ENCODE measurements around the gene DSCAML1.

Gene DSCAML1

DNA sequence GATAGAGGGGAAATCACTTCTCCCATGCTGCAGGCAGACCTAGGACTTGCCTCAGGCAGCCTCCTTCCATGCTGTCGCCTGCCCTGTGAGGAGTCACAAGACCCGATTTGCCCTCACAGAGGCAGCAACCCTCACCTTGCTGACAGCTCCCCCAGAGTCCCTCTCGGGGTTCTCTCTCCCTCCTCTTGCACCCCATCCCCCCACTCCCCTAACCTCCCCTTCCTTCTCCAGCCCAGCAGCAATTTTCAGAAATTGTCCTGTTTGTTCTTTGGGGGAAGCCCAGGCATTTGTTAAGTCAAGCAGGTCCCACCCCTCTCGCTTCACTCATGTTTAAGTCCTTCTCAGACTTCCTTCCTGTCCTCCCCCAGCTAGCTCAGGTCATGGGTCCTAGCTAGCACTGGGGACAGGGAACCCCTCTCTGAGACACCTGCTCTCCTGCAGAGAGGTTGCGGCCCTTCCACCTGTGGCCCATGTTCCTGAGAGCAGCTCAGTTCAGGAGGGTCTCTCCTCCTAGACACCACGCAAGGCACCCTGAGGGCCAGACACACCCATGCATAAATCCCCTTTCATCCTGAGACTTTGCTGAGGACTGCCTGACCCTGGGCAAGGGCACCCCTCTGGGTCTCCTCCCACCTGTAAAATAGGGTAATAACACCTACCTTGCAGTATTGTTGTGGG is 33.8 kb upstream of the DSCAML1 start:
- DNase-seq (ENCODE audit: low read depth): no peak

DNA sequence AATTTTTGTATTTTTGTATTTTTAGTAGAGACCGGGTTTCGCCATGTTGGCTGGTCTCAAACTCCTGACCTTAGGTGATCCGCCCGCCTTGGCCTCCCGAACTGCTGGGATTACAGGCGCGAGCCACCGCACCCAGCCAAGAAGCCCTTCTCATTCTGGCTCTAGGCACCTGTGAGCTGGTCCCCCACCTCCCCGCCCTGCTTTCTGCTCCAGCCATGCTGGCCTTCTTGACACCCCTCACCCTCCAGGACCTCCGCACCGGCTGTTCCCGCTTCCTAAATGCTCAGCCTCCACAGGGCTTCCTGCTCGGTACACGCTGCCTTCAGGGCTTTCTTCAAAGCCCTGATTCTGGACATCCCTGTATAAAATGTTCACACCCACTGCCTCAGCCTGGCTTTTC is 33.1 kb upstream of the DSCAML1 start:
- no peak for DNase-seq (ENCODE audit: low read depth)

DNA sequence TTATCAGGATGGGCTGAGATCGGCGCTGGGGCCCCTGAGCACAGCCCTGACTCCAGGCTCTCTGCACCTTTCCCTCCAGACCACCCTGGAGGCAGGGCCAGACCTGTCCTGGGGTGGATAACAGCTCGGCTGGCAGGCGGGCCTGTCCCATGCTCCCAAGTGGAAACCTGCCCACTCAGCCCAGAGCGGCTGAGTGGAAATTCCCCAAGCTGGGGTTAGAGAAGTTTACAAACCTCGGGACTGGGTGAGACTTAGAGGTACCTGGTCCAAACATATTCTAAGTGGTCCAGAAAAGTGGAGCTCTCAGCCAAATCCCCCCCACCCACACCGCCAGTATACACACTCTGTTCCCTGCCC is 32.3 kb upstream of the DSCAML1 start:
- DNase-seq (ENCODE audit: low read depth): no peak

DNA sequence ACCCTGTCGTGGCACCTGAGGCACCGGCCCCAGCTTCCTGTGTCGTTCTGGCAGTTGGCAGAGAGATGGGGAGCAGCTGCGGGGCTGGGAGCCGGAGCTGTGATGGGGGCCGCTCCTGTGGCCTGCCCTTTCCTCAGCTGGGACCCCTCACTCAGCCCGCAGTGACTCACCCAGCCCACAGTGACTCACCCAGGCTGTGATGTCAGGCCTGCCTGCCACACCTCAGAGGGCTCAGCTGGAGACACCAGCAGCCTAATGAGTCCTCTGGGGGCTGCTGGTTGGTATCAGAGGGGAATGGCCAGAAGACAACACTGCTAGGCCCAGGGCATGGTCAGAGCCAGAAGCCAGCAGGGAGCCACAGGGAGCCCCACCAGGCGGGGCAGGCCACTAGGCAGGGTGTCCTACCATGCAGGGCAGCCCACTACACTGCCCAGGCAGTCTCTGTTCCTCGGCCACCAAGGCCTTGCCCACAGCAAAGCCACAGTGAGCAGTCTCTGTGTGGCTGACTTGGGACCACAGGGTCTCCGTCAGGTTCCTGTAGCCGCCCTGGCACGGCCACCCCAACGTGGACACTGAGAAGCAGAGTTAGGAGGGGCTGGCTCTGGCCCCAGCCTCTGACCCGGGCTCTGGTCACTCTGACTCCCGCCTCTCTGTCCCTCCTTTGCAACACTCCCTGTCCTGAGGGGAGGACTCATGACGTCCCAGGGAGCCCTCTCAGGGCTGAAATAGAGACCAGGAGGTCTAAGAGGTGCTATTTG is 31.8 kb upstream of the DSCAML1 start:
- DNase-seq (ENCODE audit: low read depth): peak; percentile 63

DNA sequence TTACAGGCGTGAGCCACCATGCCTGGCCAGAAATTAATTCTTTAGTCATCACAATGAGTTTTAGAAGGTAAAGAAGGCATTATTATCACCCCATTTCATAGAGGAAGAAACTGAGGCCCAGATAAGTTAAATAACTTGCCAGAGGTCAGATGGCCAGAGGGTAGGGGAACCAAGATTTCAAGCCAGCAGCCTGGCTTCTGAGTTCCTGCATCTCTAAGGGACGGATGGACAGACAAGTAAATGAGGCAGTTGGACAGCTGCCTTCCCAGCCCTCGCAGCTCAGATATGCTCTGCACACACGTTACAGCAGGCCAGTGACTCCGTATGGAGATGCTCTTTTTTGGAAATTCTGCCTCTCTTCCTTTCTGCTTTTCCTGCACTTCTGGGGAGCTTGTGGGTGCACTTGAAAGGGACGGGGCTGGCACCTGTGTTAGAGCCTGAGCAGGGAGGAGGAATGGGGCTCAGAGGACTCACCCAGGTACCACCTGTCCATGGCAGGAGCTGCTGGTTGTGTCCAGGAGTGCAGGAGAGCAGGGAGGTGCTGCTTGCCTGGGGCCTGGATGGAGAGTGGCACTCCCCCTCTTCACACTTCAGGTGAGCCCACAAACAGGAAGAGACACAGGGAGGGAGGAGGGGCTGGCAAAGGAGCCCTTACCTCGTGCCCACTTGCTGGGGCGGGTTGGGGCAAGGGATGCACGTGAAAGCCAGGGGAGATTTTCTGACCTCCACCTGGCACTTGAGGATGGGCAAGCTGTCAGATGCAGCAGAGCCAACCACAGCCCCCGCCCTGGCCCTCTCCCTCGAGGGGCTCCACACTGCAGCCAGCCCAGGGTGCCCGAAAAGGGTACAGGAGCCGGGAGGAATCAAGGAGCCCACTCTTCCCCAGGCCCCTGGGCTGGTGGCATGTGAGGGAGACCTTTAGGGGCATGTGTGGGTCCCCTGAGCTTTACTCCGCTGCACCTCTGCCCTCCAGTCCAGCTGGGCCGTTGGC is 30.8 kb upstream of the DSCAML1 start:
- DNase-seq (ENCODE audit: low read depth): no peak

DNA sequence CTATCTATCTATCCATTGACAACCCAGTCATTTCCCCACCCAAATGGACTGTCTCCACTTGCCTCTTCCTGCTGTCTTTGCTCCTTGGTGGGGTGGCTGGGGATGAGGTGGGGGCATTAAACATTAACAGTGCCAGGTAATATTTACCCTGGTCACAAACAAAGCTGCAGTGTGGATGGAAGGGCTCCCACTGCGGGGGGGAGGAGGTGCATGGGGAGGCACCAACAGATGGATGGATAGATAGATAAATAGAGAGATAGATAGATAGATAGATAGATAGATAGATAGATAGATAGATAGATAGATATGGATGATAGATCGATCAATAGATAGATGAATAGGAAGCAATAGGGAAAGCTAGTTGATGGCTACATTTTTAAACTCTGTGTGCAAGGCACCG is 29.8 kb upstream of the DSCAML1 start:
- DNase-seq (ENCODE audit: low read depth): no peak

DNA sequence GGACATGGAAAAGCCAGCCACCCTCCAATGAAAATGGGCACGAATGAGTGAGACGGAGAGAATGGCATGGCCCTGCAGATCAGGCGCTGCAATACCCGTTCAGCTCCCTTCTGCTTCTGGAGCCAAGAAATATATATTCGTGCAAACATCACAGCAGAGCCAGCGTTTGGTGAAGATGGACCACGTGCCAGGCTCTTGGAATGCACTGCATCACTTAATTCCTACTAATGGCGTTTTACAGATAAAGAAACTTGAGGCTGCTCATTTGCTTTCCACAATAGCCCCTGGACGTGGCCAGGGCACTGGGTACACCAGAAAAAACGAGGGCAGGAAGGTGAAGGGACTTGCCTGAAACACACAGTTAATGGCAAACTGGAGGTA is 29.2 kb upstream of the DSCAML1 start:
- no peak for DNase-seq (ENCODE audit: low read depth)

DNA sequence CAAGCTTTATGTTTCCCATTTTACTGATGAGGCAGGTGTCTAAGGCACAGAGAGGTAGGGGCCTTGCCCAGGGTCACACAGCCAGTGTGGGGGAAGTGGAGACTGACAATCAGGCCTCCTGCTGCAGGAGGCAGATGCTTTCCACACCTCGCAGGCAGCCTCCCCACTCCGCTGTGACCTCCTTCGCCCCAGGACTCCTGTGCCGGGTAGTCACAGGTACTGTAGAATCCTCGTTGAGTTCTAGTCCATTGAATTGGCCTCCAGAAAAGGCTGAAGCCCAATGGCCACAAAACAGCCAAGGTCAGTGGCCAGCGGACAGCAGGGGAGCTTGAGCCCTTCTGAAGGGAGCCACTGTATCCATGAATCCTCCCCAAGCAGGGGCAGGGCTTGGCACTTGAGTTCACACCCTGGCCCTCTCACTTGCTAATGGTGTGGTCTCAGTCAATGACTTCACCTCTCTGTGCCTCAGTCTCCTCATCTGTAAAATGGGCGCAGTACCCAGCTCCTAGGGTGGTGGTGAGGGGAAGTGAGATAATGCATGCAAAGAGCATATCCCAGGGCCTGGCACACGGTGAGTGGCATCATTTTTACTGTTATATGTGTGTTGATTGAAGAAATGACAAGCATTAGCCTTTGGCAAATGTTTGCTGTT is 28.6 kb upstream of the DSCAML1 start:
- DNase-seq (ENCODE audit: low read depth): no peak

DNA sequence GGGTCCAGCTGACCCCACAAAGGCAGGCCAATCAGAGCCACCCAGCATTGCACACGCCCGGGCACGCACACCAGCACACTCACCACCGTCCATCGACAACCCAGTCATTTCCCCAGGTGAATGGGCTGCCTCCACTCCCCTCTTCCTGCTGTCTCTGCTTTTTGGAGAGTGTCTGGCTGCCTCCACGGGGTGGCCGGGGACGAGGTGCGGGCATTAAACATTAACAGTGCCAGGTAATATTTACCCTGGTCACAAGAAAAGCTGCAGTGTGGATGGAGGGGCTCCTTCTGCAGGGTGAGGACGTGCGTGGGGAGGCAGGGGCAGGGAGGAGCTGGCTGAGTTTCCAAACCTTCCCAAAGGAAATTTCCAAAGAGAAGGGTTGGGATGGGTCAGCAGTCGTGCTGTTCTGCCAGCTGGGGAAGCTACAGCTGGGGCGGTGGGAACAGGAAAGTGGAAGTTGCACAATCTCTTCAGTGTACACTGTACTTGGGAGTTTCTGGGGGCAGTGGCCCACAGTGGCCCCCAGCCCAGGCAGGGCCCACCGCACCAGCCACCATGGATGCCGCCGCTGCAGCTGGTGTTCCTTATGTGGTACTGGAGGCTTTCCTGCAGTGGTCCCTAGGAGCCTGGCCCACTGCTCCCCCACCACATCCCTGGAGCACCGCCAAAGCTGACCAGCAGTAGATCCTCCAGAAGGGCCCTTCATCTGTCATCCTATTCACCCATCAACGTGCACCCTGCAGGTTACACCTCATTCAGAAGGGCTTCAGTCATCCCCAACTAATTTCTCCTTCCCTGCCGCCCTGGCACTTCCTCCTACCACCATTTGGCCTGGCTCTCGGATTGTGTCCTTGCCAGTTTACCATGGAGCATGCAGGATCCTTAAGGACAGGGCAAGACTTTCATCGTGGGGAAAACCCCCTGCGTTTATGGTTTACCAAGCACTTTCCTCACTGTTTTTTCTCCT is 27.8 kb upstream of the DSCAML1 start, which contains the start of gene FXYD2:
FXYD2 (minus strand) TSS at position 174 of the 967 bp plus-strand sequence; CDS start at position 108, 66 bp downstream.
- DNase-seq (ENCODE audit: low read depth): no peak

DNA sequence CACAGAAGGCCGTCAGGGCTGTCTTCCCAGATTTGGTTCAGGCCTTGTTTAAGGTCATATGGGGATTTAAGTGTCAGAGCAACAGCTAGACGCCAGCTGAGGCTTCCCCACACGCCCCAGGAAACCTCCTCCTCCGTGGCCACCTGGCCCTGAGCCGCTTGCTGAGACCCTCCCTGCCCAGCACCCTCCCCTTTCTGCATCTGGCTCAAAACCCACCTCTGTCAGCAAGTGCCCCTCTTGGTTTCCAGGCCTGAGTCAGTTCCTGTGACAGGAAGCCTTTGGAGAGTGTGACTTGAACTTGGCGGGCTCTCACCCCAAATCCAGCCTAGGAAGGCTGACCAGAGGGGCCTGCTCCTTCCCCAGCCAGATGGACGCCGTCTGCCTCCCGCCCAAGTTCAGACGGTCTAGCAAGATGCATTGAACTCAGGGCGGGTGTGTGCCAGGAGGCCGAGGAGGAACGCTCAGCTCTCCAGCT is 27.0 kb upstream of the DSCAML1 start:
- DNase-seq (ENCODE audit: low read depth): no peak

DNA sequence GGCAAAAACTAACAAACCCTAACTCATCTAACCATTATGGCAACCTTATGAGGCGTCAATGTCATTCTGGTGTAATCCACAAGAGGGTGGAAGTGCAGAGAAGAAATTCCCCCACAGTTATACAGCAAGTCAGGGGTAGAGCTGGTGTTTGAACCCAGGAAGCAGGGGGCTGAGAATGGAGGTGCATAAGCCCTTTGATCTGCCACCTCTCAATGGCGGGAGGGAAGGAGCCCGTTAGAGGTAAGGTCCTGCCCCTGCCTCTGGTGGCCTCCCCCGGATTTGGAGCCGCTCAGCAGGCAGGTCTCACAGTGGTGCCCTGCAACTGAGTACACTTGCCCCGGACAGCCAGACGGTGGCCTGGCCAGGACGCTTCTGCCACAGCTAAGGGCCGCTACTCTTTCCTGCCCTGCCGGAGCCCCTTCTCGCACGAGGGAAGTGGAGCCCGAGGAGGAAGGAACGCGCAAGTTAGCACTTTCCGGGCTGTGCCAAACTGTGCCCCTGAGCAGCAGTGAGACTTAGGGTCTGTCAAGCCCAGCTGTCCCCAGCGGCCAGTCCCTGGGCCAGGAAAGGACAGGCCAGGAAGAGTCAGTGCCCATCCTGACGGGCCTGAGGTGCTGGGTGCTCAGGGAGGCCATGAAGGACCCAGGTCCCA is 26.4 kb upstream of the DSCAML1 start:
- DNase-seq (ENCODE audit: low read depth): peak; percentile 26

DNA sequence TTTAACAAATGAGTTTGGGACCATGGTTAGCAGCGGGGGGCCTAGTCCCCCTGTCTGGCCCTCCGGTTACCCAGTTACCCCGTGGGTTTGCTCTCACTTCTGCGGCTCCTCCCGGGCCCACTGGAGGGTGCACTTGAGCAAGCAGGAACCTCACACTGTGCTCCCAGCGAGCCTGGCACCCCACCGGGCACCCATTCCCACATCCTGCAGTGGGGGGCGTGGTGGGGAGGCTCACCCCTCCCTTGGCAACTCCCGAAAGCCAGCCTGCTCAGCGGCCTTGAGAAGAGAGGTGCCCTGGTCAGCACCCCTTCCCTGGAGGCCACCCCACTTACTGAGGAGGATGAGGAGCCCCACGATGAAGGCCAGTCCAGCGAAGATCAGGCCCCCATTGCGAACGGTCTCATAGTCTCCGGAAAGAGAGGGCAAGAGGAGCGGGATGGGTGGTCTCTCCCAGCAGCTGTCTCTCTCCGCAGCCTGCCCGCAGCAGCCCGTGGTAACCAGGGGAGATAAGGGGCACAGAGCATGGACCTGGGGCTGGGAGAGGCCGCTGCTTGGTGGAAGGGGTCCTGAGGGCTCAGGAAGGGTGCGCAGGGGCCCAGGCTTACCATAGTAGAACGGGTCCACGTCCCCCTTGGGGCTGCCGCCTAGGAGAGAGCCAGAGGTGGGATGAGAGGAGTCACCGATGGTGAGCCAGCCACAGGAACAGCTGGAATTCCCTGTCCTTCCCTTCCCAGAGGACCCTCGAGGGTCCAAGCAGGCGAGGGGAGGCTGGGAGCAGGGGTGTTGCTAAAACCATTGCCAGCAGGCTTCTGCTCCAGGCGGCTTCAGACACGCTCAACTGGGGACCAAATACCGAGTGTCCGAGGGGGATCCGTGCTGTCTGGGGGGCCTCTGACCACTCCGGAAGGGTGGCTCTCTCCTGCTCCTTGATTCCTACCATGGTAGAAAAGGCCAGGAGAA is 25.3 kb upstream of the DSCAML1 start:
- peak; percentile 30 for DNase-seq (ENCODE audit: low read depth)

DNA sequence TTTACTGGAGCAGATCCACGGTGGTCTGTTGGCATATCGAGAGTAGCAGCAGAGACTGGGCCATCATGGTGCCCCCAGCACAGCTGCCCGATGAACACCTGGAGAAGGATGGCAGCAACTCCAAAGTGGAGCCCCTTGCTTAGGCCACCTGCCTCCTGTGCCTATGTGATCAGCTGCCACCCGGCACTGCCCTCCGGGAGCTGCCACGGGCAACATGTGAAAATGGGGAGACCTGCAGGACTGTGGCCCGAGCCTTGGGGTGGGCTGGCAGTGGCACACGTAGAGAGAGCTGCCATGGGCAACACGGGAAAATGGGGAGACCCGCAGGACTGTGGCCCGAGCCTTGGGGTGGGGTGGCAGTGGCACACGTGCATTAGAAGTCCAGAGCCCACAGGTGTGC is 24.4 kb upstream of the DSCAML1 start:
- DNase-seq (ENCODE audit: low read depth): no peak

DNA sequence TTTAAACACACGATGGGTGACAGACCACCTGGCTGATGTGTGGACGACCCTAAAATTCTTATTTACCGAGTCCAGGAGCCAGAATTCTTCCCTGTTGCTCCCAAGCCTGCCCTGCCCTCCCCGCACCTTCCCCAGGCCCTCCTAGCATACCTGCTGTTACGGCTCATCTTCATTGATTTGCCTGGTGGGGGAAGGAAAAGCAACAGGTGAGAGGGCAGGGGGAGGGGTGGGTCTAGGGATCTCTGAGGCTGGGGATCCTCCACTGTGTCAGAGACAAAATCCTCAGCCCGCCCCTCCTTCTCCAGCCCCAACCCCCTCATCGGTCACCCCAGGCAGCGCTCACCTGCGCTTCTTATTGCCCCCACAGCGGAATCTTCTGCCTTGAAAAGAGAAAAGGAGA is 23.5 kb upstream of the DSCAML1 start:
- DNase-seq (ENCODE audit: low read depth): no peak

DNA sequence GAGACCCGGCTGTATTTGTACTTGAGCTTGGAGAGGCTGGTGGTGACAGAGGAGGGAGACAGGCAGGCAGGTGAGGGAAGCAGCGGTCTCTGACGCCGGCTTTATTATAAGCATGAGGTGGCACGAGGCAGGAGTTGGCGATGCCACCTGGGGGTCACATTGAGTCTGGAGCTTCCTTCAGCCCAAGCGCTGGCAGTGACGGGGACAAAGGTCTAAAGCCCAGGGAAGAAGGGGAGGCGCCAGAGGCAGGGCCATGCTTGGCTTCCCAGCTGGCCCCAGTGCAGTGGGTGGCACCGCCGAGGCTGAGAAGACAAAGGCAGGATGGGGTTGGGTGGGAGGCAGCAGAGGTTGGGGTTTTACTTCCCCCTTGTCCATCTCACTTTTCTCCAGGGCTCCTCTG is 23.1 kb upstream of the DSCAML1 start:
- DNase-seq (ENCODE audit: low read depth): no peak

DNA sequence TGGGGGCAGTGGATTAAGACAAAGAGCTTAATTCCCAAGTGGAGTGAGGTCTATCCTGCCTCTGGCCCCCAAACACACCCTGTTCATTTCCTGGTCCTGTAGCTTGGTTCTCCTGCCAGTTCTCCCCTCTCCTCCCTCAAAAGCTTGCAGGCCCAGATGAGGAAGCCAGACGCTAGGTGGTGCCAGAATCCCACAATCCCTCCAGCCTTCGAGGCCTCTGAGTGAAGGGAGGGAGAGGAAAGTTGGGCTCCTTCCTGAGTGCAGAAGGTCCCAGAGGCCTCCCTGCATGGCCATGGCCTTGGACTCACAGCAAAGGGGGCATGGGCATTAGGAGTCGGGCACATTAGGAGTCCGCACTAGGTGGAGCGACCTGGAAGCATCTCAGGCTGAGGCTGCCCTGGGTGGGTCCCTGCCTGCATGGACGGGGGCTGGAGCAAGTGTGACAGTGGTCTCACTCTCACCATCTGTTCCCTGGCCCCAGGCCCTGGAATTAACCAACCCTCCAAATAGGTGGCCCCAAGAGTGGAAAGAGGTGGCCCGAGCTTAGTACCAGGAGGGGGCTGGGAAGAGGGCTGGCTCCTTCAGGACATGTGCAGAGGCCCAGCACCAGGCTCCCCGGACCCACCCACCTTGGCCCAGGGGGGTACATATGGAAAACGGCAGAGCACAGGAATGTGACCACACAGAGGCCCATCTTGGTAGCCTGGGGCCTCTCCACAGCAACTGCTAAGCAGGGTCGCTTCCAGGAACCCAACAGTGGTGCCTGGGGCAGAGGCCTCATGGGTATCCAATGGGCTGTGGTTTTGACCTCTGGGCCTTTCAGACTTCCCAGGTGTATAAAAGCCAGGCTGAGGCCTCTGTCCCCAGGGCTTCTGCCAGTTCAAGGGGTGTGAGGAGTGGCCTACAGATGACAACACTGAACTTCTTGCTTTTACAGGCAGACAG is 22.4 kb upstream of the DSCAML1 start:
- peak; percentile 75 for DNase-seq (ENCODE audit: low read depth)

DNA sequence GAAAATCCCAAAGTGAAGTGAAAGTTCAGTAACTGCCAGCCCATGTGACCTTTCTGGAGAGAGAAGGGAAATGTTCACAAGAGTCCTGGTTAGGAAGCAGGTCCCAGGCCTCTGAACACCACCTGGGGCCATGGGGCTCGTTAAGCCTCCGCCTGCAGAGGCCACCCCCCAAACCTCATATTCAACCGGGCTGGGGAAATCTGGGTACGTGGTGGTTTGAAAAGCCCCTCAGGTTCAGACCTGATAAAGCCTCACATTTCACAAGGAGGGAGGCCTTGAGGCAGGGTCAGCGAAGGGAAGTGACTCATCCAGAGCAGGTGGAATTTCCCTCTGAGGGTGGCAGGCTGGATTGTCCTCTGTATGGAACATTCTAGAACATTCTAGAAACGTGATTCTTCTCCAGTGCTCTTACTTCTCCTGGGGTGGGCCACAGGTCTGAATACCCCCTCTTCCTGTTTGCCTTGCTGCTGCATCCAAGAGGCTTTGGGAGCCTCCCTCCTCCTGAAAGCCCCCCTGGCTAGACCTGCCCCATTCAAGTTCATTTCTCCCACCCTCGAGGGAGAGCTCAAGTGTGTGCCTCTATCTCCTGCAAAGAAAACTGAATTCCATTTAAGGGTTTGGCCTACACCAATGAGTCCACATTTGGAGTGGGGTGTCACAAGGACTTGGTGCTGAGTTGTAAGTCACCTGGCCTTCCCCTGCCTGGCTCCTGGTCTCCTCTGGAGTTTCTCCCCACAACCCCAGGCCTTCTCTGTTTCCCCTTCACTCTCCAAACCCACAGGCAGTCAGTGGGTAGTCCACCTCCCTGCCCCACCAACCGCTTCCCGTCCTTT is 21.2 kb upstream of the DSCAML1 start:
- peak; percentile 56 for DNase-seq (ENCODE audit: low read depth)
